SK-N-SH (cell line): ENCODE results near the gene NLRC5. TPM values are rescaled to one million over a fixed set of nuclear protein-coding genes. Genes with fewer than 3 reads are reported as not detected.

Source experiments
- CTCF ChIA-PET: fragments of 300-600, 350-600 bp; formaldehyde crosslinking; extraction: SDS; loops from one replicate; lab custom pipeline; 2021; lab: Yijun Ruan, JAX
- POLR2A ChIA-PET: fragments of 350-600 bp; sonication (Branson Sonifier 250); formaldehyde crosslinking; extraction: SDS; loops from one replicate; lab custom pipeline; 2020; ENCODE audit warnings: antibody characterized with exemption, inconsistent platforms; lab: Yijun Ruan, JAX
- DNase-seq: peaks from one replicate; pipeline ENCODE4 v3.0.0; 2012
- H2AFZ ChIP-seq: fragments of 200-600 bp; sonication (generic); 2 replicates; pipeline ENCODE4 v1.8.1; 2016; ENCODE audit warnings: antibody characterized with exemption, mild to moderate bottlenecking, low read depth
- H3F3A ChIP-seq: fragments of 200-600 bp; sonication (generic); replicated peaks from 2 replicates; pipeline ENCODE3; 2016; ENCODE audit warnings: antibody characterized with exemption, mild to moderate bottlenecking; ENCODE audit not compliant: insufficient read depth
- H3K27ac ChIP-seq, 2 experiments: fragments of 200-500 bp in 1 of 2; fragments of 200-600 bp in 1 of 2; sonication (Bioruptor generic) in 1 of 2; sonication (generic), shearing (Covaris generic) in 1 of 2; 2 replicates each; pipeline versions ENCODE4 v1.5.1 to v1.6.1; 2014 to 2016; ENCODE audit warnings: low read depth in 2 of 2, inconsistent platforms in 1 of 2, low read length in 1 of 2, mild to moderate bottlenecking in 1 of 2, mixed read lengths in 1 of 2
- H3K27me3 ChIP-seq: fragments of 200-600 bp; sonication (generic), shearing (Covaris generic); 2 replicates; pipeline ENCODE4 v1.6.1; 2016; ENCODE audit warnings: mixed run types; ENCODE audit not compliant: insufficient read depth
- H3K36me3 ChIP-seq, 2 experiments: fragments of 200-500 bp in 1 of 2; fragments of 200-600 bp in 1 of 2; sonication (Bioruptor generic) in 1 of 2; sonication (generic) in 1 of 2; replicated peaks in 1 of 2; 2 replicates each; pipeline versions ENCODE3 to v1.5.1; 2014 to 2016; ENCODE audit warnings: low read length in 1 of 2, mild to moderate bottlenecking in 1 of 2; ENCODE audit not compliant: insufficient read depth in 2 of 2, control insufficient read depth in 1 of 2
- H3K4me1 ChIP-seq, 2 experiments: fragments of 200-500 bp in 1 of 2; fragments of 200-600 bp in 1 of 2; sonication (Bioruptor generic) in 1 of 2; sonication (generic), shearing (Covaris generic) in 1 of 2; 2 replicates each; pipeline versions ENCODE4 v1.5.1 to v1.6.1; 2014 to 2016; ENCODE audit warnings: low read depth in 1 of 2, low read length in 1 of 2, mixed run types in 1 of 2; ENCODE audit not compliant: insufficient read depth in 2 of 2, control insufficient read depth in 1 of 2
- H3K4me2 ChIP-seq: fragments of 200-600 bp; sonication (generic), shearing (Covaris generic); 2 replicates; pipeline ENCODE4 v1.6.1; 2017; ENCODE audit warnings: mixed run types
- H3K4me3 ChIP-seq, 2 experiments: fragments of 200-500 bp in 1 of 2; fragments of 200-600 bp in 1 of 2; sonication (Bioruptor generic) in 1 of 2; sonication (generic), shearing (Covaris generic) in 1 of 2; 2 replicates each; pipeline versions ENCODE4 v1.5.1 to v1.8.1; 2014 to 2016; ENCODE audit warnings: low read depth in 2 of 2, inconsistent platforms in 1 of 2, low read length in 1 of 2, mild to moderate bottlenecking in 1 of 2, mixed read lengths in 1 of 2, moderate library complexity in 1 of 2
- H3K79me2 ChIP-seq: fragments of 200-600 bp; sonication (generic); 2 replicates; pipeline ENCODE4 v1.8.1; 2017; ENCODE audit warnings: mild to moderate bottlenecking; ENCODE audit not compliant: insufficient read depth
- H3K9ac ChIP-seq: fragments of 200-600 bp; sonication (generic); 2 replicates; pipeline ENCODE4 v1.6.1; 2017; ENCODE audit warnings: mixed run types
- H3K9me2 ChIP-seq: fragments of 200-600 bp; sonication (generic); 2 replicates; pipeline ENCODE4 v1.6.1; 2017; ENCODE audit warnings: mixed run types
- H3K9me3 ChIP-seq: fragments of 200-600 bp; sonication (generic); 2 replicates; pipeline ENCODE4 v1.6.1; 2017; ENCODE audit warnings: mixed run types, mild to moderate bottlenecking, moderate library complexity
- H4K20me1 ChIP-seq: fragments of 200-600 bp; sonication (generic); 2 replicates; pipeline ENCODE4 v1.6.1; 2017; ENCODE audit warnings: mild to moderate bottlenecking, mixed run types; ENCODE audit not compliant: insufficient read depth
- ELF1 ChIP-seq: IDR thresholded peaks from 2 replicates; pipeline ENCODE4 v1.4.0; 2012
- EZH2phosphoT487 ChIP-seq: fragments of 200-600 bp; sonication (generic); IDR thresholded peaks from 2 replicates; pipeline ENCODE4 v1.6.1; 2017; ENCODE audit warnings: low read depth, mixed run types, mild to moderate bottlenecking, antibody characterized with exemption, moderate library complexity, borderline replicate concordance
- FOXJ3 ChIP-seq: sonication (generic); formaldehyde crosslinking; IDR thresholded peaks from 2 replicates; pipeline ENCODE4 v1.5.1; 2020; ENCODE audit warnings: mild to moderate bottlenecking, missing genetic modification reagents
- GABPA ChIP-seq: IDR thresholded peaks from 2 replicates; pipeline ENCODE4 v1.4.0; 2012; ENCODE audit warnings: low read depth, mild to moderate bottlenecking
- GATA2 ChIP-seq: sonication (generic); formaldehyde crosslinking; IDR thresholded peaks from 2 replicates; pipeline ENCODE4 v1.5.0; 2020; ENCODE audit warnings: mild to moderate bottlenecking, missing genetic modification reagents
- JUND ChIP-seq: IDR thresholded peaks from 2 replicates; pipeline ENCODE4 v1.4.0; 2012
- MEF2A ChIP-seq: IDR thresholded peaks from 2 replicates; pipeline ENCODE4 v1.4.0; 2012; ENCODE audit warnings: low read depth, borderline replicate concordance
- NFIC ChIP-seq: IDR thresholded peaks from 2 replicates; pipeline ENCODE4 v1.4.0; 2012; ENCODE audit warnings: borderline replicate concordance
- NRF1 ChIP-seq: IDR thresholded peaks from 2 replicates; pipeline ENCODE4 v1.6.1; 2012; ENCODE audit warnings: low read depth, mild to moderate bottlenecking, low read length
- RFX5 ChIP-seq: IDR thresholded peaks from 2 replicates; pipeline ENCODE4 v1.6.1; 2012; ENCODE audit warnings: mild to moderate bottlenecking, improper control_type of control experiment, low read length
- SIN3A ChIP-seq: IDR thresholded peaks from 2 replicates; pipeline ENCODE4 v1.6.1; 2012; ENCODE audit warnings: low read depth, mild to moderate bottlenecking, low read length, moderate library complexity, borderline replicate concordance
- TCF12 ChIP-seq: IDR thresholded peaks from 2 replicates; pipeline ENCODE4 v1.4.0; 2012
- WGBS: methylation state at CpG from one replicate; pipeline ENCODE4 v1.1.6; 2017; ENCODE audit warnings: low lambda C conversion rate; 5-methylcytosine and 5-hydroxymethylcytosine counted together
- polyA plus RNA-seq, 3 experiments: library from polyadenylated mRNA; depleted of rRNA; stranded (reverse); fragments of >200 nt; gene quantifications; 2 replicates each; pipeline ENCODE4 v1.2.3, GENCODE V29; 2012
- TF ChIP-seq, protein P1 (sequence below): IDR thresholded peaks from 2 replicates; pipeline ENCODE4 v1.4.0; 2012; ENCODE audit warnings: low read depth, borderline replicate concordance
- TF ChIP-seq, protein P2 (sequence below): IDR thresholded peaks from 2 replicates; pipeline ENCODE4 v1.4.0; 2012; ENCODE audit warnings: low read depth
- TF ChIP-seq, protein P3 (sequence below): fragments of 200-600 bp; sonication (generic); IDR thresholded peaks from 2 replicates; pipeline ENCODE4 v1.6.1; 2017; ENCODE audit warnings: antibody characterized with exemption, mild to moderate bottlenecking, moderate library complexity
- TF ChIP-seq, protein P4 (sequence below): IDR thresholded peaks from 2 replicates; pipeline ENCODE4 v1.4.0; 2012; ENCODE audit warnings: low read depth, borderline replicate concordance

The NLRC5 gene
- polyA plus RNA-seq, 1 of the 3 experiments (the other 2 are of a cell fraction) = 6.5 TPM

DNA sequence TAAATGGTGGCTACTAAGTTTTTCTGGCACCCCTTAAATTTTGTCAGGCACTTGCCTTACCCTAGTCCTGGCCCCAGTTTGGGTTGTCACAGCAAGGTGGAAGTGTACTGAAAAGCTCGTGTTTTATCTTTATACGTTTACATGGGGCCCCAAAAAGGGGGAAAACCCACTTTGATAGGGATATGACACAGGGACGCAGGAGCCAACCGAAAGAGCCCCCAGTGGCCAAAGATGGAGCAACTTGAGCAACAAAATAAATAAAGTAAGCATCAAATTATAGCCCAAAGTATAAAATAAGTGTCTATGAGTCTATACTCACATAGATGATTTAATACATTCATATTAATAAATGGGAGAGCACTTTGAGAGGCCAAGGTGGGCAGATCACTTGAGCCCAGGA is 32.6 kb upstream of the NLRC5 start (continued):
- TF ChIP-seq, protein P1, sequence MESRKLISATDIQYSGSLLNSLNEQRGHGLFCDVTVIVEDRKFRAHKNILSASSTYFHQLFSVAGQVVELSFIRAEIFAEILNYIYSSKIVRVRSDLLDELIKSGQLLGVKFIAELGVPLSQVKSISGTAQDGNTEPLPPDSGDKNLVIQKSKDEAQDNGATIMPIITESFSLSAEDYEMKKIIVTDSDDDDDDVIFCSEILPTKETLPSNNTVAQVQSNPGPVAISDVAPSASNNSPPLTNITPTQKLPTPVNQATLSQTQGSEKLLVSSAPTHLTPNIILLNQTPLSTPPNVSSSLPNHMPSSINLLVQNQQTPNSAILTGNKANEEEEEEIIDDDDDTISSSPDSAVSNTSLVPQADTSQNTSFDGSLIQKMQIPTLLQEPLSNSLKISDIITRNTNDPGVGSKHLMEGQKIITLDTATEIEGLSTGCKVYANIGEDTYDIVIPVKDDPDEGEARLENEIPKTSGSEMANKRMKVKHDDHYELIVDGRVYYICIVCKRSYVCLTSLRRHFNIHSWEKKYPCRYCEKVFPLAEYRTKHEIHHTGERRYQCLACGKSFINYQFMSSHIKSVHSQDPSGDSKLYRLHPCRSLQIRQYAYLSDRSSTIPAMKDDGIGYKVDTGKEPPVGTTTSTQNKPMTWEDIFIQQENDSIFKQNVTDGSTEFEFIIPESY = no peak
- TF ChIP-seq FOXJ3 (no peak), TCF12 (no peak), GATA2 (no peak), NFIC (no peak), RFX5 (no peak)
- TF ChIP-seq, protein P2, sequence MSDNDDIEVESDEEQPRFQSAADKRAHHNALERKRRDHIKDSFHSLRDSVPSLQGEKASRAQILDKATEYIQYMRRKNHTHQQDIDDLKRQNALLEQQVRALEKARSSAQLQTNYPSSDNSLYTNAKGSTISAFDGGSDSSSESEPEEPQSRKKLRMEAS = no peak

DNA sequence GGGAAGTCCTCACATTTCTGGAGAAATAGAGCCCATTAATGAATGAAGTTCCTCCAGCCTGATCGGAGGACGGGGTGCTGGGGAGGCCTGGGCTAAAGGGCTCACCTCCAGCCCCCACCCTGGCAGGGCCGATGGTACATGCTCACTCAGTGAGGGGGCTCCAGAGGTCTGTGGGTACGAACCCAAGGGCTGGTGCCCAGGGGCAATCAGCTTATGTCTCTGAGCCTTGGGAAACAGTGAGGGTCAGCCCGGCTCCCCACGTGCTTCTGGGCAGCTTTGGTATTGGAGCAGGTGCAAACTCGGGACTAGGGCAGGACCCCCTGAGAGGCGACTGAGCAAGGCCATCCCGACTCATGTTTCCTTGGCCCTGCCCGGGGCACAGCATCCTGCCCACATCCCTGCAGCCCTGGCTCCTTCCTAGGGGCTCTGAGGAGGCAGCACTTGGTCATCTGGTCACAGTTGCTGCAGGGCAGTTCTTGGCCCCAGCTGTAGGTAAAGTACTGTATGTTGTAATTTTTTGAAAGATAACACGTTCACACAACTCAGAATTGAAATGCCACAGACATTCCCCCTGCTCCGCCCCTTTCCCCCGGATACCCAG is 28.6 kb upstream of the NLRC5 start:
- Histone ChIP-seq H3K4me2 (no peak overlapping the region), H3K9me3 (no peaks in the 10 kb centered on the region), H3K4me1 (peaks cover 0 to 12% of the 10 kb centered on the region in 2 experiments; a peak in 1 of 4 replicates), H4K20me1 (no peaks in the 10 kb centered on the region), H3K27ac (no peak overlapping the region), H2AFZ (no peak overlapping the region), H3K27me3 (no peaks in the 10 kb centered on the region), H3K9me2 (no peaks in the 10 kb centered on the region), H3K36me3 (no peaks in the 10 kb centered on the region), H3F3A (no peaks in the 10 kb centered on the region), H3K9ac (no peak overlapping the region), H3K4me3 (no peak overlapping the region), H3K79me2 (no peaks in the 10 kb centered on the region)
- TF ChIP-seq NRF1 (no peak), EZH2phosphoT487 (no peak), TCF12 (no peak), FOXJ3 (no peak), GABPA (no peak), SIN3A (no peak), ELF1 (no peak), NFIC (no peak), MEF2A (no peak), JUND (no peak)
- TF ChIP-seq, protein P3, sequence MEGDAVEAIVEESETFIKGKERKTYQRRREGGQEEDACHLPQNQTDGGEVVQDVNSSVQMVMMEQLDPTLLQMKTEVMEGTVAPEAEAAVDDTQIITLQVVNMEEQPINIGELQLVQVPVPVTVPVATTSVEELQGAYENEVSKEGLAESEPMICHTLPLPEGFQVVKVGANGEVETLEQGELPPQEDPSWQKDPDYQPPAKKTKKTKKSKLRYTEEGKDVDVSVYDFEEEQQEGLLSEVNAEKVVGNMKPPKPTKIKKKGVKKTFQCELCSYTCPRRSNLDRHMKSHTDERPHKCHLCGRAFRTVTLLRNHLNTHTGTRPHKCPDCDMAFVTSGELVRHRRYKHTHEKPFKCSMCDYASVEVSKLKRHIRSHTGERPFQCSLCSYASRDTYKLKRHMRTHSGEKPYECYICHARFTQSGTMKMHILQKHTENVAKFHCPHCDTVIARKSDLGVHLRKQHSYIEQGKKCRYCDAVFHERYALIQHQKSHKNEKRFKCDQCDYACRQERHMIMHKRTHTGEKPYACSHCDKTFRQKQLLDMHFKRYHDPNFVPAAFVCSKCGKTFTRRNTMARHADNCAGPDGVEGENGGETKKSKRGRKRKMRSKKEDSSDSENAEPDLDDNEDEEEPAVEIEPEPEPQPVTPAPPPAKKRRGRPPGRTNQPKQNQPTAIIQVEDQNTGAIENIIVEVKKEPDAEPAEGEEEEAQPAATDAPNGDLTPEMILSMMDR = no peak
- TF ChIP-seq, protein P4, sequence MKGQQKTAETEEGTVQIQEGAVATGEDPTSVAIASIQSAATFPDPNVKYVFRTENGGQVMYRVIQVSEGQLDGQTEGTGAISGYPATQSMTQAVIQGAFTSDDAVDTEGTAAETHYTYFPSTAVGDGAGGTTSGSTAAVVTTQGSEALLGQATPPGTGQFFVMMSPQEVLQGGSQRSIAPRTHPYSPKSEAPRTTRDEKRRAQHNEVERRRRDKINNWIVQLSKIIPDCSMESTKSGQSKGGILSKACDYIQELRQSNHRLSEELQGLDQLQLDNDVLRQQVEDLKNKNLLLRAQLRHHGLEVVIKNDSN = no peak
- TF ChIP-seq, protein P1 = no peak
- ChIA-PET CTCF (interaction anchor here (0.8 to 5.5 kb wide), 2 partner anchors 8 to 93 kb away, joined by 3 to 35 read pairs; no protein-coding TSS in a partner anchor), POLR2A (no interaction called here)
- WGBS = 81% methylated on average over 9 of the region's 13 CpGs
- no peak for DNase-seq
